ENCODE results near the gene PCSK1.
"Not testable (repeated sequence)": the region's sequence is repeated elsewhere in the genome, so short reads cannot be mapped to it uniquely, and the experiment has no call there.

GRCh38 chr5:96395295-96395694 is 37.8 kb downstream of the PCSK1 start:
- not testable (repeated sequence) for TF ChIP-seq POLR2A, EP300, POLR2AphosphoS5 (IDR thresholded peaks at IDR 0.05)
- TF ChIP-seq, protein P1, sequence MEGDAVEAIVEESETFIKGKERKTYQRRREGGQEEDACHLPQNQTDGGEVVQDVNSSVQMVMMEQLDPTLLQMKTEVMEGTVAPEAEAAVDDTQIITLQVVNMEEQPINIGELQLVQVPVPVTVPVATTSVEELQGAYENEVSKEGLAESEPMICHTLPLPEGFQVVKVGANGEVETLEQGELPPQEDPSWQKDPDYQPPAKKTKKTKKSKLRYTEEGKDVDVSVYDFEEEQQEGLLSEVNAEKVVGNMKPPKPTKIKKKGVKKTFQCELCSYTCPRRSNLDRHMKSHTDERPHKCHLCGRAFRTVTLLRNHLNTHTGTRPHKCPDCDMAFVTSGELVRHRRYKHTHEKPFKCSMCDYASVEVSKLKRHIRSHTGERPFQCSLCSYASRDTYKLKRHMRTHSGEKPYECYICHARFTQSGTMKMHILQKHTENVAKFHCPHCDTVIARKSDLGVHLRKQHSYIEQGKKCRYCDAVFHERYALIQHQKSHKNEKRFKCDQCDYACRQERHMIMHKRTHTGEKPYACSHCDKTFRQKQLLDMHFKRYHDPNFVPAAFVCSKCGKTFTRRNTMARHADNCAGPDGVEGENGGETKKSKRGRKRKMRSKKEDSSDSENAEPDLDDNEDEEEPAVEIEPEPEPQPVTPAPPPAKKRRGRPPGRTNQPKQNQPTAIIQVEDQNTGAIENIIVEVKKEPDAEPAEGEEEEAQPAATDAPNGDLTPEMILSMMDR (IDR thresholded peaks at IDR 0.05) = not testable (repeated sequence)

Data from sigmoid colon (tissue), 4 donors.